OCI-LY3 (cell line): ENCODE measurements around the gene CPS1.

ENCODE experiments used
- EZH2phosphoT487 ChIP-seq: fragments of 200-600 bp; shearing (Covaris generic); IDR thresholded peaks from 2 replicates; pipeline ENCODE4 v1.6.1; 2018; ENCODE audit warnings: antibody characterized with exemption, mixed run types, low read depth
- TF ChIP-seq, protein P1 (sequence below): fragments of 200-600, 300-600 bp; sonication (generic); IDR thresholded peaks from 2 replicates; pipeline ENCODE4 v1.5.1; 2014; ENCODE audit warnings: antibody characterized with exemption, low read length, low read depth

DNA sequence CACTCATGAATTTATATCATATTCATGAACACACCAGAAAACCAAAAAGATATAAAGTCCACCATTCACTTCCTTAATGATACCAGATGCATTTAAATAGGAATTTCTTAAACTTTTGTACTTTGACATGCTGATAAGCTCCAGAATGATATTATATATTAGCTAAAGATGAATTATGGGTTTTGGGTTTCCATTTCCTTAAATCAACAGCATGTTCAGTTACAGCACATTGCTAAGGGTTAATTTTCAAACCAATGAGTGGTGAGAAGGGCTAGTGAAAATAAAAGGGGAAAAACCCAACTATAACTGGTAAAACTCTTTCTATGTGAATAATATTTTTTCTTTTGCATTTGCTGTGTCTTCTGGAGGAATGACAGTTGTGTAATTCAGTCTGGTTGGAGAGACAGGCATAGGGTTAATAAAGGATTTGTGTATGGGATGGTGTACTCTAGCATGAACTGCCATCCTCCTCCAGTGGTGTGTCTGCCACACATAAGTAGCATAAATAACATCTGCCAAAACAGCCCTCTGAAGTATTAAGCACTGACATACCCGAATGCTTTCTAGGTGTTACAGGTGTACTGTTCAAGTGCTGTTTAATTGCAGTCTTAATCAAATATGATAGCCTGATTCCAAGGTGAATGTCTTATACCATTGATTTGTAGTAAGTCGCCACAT, 19.3 kb upstream of the CPS1 start:
- TF ChIP-seq, protein P1, sequence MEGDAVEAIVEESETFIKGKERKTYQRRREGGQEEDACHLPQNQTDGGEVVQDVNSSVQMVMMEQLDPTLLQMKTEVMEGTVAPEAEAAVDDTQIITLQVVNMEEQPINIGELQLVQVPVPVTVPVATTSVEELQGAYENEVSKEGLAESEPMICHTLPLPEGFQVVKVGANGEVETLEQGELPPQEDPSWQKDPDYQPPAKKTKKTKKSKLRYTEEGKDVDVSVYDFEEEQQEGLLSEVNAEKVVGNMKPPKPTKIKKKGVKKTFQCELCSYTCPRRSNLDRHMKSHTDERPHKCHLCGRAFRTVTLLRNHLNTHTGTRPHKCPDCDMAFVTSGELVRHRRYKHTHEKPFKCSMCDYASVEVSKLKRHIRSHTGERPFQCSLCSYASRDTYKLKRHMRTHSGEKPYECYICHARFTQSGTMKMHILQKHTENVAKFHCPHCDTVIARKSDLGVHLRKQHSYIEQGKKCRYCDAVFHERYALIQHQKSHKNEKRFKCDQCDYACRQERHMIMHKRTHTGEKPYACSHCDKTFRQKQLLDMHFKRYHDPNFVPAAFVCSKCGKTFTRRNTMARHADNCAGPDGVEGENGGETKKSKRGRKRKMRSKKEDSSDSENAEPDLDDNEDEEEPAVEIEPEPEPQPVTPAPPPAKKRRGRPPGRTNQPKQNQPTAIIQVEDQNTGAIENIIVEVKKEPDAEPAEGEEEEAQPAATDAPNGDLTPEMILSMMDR, result no peak
- no peak for TF ChIP-seq EZH2phosphoT487
